ENCODE data around the gene EPHB2.
"Not testable (repeated sequence)": the region's sequence is repeated elsewhere in the genome, so short reads cannot be mapped to it uniquely, and the experiment has no call there.

Gene EPHB2

DNA sequence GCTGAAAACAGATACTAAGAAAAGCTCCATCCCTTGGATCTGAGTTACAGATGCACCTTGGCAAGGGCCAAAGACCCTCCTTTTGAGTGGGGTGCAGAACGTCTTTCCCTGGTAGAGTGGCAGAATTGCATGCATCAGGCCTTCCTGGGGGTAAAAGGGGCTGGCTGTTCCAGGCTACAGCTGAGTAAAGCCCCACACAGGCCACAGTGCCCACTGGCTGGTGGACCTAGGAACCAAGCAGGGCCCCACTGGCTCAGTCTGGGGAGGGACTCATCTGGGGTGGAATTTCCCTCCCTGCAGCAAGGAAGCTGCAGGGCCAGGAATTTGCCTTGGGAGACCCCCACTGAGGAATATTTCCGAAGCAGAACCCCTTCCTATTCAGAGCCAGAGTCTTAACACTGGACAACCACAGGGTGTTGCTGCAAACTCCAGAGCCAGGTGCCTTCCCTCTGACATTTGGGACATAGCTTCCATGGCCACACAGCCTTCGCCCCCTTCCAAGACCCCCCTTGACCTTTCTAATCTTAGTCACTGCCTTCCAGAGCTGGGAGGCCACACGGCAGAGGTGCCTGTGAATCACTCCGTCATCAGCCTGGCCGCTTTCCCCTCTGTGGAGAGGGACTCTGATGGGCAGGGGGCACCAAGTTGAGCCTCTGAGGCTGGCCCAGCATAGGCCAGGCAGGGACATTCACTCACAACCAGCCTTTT, 209.5 kb downstream of the EPHB2 start:
- DNase-seq = no peak

DNA sequence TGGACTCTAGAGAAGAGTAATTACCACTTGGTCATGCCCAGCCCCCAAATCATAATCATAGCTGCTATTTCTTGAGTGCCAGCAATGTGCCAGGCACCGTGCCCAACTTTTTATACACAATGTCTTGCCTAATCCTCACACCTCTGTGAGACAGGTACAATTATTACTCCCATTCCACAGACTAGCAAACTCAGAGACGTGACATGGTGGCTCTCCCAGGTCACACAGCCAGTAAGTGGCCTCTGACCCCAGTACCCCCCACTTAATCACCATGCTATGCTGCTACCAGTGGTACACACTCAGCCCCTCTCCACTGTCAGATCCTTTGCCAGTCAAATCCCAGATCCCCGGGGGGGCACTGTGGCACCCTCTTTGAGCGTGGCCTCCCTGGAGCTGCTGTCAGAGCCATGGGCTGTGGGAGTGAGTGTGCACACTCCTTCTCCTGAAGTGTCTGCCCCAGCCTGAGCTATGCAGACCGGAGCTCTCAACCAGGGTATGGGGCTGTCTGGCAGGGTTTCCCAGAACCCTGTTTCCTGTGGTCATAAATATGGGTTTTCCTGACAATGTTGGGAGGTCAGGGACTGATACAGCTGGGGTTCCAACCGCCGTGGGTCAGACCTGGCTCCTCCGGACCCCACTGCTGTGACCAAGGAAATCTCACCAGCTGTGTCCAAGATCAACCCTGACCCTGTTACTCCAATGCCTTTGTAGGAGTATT, 210.3 kb downstream of the EPHB2 start:
- no peak for DNase-seq

DNA sequence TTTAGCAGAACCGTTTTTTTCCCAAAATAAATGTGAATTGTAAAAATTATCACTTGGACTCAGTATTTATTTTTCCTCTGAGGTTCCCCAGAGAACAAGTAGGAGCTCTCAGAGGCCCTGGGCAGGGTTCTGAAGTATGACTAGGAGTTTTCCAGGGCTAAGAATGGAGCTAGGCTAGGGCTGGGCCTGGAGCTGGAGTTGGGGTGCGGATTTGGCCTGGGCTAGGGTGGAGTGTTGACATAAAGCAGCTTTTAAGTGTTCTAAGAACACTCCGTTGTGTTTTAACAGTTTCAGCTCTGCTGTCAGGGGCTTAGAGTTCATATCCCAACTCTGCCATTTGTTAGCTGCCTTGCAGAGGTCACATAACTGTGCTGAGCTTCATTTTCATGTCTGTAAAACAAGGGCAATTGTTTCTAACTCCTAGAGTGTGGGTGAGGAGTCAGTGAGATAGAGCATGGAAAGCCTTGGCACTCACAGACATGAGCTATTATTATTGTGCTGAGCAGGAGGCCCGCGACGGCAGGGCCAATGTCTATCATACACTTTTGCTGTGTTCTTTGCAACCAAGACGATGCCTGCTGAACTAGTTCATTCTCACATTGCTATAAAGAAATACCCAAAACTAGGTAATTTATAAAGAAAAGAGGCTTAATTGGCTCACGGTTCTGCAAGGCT, 210.9 kb downstream of the EPHB2 start:
- DNase-seq = no peak

DNA sequence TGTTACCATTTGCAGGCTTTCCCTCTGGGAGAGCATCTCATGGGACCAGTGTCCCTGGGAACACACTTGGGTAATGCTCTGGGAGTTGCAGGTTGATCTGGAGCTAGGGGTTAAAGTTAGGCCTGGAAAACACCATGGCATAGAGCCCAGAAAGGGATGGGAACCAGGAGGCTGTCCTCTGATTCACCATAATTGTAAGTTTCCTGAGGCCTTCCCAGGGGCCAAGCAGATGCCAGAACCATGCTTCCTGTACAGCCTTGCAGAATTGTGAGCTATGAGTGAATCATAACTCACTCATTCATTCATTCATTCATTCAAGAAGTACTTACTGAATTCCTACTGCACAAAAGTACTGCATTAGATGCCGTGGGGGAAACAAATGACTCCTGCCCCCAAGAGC, 212.0 kb downstream of the EPHB2 start:
- DNase-seq = peak; percentile 25

DNA sequence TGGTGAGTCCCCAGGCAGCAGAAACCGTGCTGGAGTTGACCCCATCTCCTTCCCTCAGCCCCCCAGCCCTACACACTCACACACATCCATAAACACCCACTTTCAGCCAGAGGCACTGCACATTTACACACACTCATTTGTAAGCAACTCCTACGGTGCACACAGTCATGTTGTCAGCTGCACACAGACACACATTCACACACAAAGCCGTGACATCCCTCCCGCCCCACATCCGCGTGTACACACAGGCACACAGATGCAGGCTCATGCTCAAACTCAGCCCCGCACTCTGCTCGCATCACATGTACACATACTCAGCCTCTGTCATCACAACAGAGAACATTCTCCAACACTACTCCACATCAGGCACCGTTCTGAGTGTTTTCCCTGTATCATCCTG, 214.5 kb downstream of the EPHB2 start:
- no peak for DNase-seq

DNA sequence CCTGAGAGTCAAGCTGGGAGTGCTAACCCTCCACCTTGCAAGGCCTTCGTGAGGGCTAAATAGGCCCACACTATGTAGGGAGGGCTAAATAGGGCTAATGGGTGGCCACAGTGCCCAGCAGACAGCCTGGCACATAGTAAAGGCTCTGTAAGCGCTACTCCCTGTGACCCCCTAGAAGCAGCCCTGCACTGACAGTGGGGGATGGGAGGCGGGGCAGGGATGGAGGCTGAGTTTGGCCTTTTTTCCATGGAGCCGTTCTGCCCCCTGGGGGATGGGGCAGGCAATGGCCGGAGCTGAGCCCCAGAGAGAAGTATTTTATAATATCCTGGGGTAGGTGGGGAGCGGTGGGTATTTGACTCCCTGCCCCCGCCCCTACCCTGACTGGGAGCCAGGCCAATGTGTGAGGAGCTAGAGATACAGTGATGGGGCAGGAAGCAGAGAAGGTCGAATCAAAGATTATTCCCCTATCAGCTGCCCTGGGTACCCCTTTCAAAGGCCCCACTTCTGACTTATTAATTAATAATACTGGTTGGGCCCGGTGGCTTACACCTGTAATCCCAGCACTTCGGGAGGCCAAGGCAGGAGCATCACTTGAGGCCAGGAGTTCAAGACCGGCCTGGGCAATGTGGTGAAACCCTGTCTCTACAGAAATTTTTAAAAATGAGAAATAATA, 219.7 kb downstream of the EPHB2 start:
- peak; percentile 35 for DNase-seq

DNA sequence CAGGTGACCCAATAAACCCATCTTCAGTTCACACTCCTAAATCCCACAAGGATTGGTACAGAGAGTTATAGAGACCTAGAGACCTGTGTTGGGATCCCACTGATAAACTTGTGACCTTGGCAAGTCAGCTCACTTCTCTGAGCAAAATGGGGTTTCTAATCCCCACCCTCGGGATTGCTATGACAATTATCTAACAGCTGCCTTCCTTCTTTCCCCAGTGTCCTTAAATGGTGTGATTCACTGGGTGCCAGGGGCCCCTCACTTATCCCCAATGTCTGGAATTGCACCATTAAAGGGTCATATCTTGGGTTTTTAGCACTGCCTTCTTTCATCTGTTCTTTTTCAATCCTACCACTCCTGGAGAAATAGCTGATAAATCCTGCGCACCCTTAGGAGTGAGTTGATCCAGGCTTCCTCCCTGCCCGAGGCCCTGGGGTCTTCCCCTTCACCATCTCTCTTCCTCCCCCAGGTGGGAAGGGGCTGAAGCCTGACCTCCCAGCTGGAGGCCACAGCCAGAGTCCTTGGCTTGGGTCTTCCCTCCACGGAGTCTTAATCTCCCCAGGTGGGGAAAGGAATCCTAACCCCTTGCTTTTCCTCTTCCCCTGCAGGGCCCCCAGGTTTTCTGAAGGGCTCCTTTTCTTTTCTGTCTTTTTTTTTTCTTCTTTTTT, 222.3 kb downstream of the EPHB2 start:
- DNase-seq = no peak

DNA sequence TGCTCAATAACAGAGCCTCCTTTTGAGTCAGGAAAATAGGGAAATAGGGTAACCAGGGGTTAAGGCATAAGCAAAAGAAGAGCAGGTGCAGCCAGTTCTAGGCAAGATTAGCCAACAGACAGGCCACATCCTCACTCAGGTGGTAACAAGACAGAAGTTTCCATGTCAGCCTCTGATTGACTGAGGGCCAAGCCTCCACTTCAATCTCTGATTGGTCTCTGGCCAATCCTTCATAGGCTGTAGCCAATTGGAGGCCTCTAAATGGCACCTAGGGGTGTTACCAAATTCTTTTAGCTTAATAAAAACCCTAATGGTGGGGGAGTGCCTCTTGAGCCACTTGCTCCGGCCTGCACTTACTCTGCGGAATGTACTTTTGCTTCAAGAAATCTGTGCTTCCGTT, 224.8 kb downstream of the EPHB2 start:
- DNase-seq = no peak

DNA sequence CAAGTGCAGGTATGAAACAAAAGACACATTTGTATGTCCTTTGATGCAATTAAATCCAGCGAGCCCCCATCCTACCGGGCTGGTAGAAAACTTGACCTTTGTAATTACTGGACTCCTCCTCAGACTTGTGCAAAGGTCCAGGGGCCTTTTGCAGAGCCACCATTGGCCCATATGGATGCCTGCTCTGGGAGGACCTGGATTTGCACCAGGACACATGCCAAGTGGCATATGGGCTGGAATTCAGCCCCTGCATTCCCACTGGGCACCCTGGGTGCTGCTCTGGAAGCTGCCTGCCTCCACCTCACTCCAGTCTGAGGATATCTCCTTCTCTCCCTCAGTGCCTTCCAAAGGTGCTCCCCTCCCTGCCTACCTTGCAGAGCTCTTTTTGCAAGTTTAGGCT, 226.0 kb downstream of the EPHB2 start:
- DNase-seq = no peak

DNA sequence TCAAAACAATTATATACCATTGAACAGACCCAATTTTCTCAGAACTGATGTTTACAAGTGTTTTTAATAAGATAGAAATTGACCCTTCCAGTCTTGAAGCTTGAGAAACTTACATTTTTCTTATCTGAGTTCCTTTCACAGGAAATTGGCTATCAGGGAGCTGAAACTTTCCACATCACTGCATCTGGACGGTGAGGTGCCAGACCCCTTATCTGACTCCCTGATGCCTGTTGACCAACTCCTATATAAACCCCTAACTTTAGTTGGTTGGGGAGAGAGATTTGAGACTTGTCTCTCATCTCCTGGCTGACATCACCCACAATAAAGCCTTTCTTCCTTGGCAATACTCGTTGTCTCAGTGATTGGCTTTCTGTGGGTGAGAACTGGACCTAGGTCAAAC, 230.6 kb downstream of the EPHB2 start:
- no peak for DNase-seq

DNA sequence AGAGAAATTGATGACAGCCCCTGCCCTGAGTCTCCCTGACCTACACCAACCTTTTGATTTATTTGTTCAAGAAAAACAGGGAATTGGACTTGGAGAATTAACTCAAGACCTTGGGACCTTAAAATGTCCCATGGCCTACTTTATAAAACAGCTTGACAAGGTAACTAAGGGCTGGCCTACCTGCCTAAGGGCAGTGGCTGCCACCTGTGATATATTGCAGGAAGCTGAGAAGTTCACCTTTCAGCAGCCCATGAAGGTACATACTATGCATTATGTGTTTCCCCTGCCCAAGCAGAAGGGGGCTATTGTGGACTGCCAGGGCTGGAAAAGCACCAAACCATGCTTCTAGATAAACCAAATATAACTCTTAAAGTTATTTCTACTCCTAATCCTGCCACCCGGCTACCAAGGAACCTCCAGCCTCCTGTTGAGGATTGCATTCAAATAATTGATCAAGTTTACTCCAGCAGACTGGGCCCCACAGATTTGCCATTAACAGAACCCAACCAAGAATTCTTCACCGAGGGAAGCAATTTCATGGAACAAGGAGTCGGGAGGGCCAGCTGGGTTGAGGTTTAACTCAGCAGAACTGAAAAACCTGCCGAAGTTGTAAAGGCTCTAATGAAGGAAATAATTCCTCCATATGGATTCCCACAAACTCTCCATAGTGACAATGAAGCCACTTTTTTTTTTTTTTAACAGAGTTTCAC, 233.9 kb downstream of the EPHB2 start:
- DNase-seq = no peak

DNA sequence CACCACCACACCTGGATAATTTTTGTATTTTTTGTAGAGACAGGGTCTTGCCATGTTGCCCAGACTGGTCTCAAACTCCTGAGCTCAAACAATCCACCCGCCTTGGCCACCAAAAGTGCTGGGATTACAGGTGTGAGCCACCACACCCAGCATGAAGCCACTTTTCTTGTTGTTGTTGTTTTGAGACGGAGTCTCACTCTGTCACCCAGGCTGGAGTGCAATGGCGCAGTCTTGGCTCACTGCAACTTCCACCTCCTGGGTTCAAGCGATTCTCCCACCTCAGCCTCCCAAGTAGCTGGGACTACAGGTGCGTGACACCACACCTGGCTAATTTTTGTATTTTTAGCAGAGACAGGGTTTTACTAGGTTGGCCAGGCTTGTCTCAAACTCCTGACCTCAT, 234.5 kb downstream of the EPHB2 start:
- DNase-seq = not testable (repeated sequence)

DNA sequence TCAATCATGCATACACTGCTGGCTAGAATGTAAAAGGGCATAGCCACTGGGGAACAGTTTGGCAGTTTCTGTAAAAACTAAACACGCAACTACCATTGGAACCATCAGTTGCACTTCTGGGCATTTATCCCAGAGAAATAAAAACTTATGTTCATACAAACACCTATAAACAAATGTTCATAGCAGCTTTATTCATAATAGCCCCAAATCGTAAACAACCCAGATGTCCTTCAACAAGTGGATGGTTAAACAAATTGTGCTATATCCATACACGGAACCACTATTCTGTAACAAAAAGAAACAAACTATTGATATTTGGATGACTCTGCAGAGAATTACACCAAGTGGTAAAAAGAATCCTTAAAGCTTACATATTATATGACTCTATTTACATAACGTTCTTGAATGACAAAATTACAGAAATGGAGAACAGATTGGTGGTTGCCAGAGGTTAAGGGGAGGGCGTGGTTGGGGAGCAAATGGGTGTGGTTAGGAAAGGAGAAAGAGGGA, 239.2 kb downstream of the EPHB2 start:
- no peak for DNase-seq

DNA sequence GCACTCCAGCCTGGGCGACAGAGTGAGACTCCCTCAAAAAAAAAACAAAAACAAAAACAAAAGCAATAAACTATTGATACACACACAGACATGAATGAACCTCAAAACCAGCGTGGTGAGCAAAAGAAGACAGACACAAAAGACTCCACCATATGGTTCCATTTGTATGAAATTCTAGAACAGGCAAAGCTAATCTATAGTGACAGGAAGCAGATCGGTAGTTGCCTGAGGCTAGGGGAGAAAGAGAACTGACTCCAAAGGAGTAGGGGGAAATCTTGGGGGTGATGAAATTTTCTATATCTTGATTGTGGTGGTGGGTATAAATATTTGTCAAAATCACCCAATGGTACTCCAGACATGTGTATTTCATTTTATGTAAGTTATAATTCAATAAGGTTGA, 241.2 kb downstream of the EPHB2 start:
- DNase-seq = no peak

DNA sequence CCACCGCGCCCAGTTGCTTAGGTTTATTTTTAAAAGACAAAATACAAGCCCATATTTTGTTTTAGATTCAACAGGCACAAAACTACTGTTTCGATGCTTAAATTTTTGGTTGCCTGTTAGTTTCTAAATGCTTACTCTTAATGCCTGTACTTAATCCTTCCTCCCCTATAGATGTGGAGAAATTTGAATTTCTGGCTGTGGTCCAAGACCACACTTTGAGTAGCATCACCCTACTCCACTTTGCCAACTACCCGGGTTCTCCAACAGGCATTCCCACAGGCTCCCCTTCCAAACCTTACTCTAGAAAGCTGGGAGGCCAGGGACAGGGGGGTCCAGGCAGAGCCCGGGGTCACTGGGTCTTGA, 242.0 kb downstream of the EPHB2 start:
- DNase-seq = no peak

DNA sequence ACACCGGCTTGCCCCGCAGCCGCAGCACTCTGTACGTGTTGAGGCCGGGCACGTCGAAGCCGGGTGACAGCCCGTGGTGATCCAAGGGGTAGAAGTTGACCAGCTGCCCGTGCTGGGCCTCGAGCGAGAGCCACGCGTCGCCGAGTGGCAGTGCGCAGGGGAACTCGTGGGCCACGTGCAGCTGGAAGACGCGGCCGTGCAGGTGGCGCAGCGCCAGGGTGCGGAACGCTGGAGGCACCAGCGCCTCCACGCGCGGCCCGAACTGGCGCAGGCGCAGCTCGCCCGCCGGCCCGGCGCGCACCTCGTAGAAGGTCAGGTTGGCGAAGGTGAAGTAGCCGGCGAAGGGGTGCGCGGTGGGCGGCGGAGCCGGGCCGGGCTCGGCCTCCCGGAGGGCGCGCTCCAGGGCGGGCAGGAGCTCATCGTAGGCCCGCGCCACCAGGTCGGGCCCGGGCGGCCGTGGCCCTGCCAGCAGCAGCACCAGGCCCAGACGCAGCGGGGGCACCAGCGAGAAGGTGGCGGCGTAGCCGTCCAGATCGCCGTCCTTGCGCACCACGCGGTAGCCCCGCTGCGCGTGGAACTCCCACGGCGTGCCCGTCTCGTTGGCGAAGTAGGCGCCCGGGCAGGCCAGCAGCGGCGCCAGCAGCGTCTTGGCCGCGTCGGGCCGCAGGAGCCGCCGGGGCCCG, 242.6 kb downstream of the EPHB2 start:
- no peak for DNase-seq

DNA sequence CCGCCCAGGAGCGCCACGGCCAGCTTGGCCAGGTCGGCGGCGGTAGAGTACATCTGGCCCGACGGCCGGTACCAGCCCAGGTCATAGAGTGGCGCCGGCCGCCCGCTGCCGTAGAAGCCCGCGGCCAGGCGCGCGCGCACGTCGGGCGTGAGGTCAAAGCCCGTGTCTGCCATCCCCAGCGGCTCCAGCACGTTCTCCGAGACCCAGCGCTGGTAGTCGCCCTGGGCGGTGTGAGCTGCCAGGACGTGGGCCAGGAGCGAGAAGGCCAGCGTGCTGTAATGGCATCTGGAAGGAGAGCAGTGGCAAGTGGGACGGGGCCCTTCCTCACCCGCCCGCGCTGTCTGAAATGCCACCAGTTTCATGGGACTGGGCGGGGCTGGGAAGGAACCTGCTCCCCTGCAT, 243.1 kb downstream of the EPHB2 start:
- no peak for DNase-seq

DNA sequence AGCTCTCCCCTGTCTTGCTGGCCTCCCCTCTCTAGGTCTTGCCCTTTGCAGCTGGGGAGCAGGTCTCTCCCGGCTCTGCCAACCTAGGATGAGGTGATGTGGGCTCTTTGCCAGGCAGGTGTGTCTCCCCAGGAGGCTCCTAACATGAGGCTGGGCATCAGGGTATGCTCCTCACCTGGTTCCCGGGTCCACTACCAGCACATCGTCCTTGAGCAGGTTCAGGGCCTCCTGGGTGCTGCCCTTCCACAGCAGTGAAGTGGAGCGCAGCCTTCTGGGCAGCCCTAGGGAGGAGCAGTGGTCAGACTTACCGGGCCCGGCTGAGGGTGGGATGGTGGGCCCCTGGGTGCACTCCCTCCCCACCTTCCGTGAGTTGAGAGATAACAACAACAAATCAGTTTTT, 244.5 kb downstream of the EPHB2 start:
- DNase-seq = no peak

DNA sequence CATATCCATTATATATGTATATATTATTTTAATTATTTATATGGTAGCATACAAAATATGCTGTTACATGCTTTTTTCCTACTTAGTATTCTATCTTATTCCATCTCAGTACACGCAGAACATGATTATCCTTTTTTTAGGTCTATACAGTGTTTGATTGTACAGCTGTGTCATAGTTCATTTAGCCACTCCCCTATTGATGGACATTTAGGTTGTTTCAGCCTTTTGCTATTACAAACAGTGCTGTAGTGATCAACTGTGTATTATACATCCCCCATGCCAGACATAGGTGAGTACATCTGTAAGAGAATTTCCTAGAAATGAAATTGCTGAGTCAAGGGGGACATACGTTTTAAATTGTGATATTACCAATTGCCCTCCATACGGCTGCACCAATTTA, 246.4 kb downstream of the EPHB2 start:
- DNase-seq = no peak

DNA sequence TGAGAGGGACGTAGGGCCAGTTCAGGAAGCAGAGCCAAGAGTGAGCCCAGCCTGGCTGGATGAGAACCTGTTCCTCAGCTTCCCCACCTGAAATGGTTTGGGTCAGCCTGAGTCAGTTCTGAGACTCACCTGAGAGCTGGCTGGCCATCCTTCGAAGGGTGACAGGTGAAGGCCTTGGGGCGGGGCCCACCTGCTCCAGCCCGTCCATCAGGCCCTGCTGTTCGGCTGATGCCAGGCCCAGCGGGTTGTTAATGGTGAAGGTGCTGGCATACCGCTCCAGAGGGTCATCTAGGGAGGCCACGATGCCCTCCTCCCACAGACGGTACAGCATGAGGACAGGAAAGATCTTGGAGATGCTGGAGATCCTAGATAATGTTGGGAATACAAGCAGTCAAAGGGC, 247.9 kb downstream of the EPHB2 start:
- DNase-seq = no peak

DNA sequence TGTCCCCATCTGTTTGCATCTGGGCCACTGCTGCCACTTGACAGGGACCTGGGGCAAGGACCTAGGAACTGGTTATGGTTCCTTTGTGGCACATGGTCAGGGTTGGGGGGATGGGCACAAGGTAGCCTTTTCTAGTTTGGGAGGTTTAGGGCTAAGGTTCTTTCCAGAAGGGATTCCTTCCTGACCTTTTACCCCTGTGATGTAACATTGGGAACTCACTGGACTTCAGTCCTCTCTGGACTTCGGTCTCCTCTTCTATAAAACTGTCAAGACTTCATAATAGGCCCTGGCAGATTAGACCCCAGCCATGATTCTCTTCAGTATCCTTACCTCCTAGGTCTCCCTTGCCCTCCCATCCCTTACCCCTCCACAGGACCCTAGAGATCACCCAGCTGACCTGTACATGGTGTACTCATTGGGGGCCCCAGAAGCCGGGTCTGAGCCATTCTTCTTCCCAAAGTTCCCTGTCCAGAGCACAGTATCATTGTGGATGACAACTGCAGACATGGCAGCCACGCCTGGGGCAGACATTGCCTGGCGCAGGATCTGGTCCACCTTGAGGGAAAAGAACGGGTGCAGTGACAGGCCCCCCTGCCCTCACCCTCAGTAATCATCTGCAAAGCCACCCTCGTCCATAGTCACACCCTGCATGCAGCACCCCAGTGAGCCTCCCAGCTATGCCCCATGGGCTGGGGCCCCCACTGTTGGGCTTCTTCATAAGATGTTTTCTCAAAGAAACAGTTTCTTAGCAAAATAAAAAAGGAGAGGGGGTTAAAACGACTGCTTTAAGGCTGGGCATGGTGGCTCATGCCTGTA, 249.1 kb downstream of the EPHB2 start:
- no peak for DNase-seq

All from fibroblast of skin of right quadriceps (primary cell).